K562 (cell line): ENCODE measurements around the gene UCKL1. TPM values are rescaled to one million over a fixed set of nuclear protein-coding genes. Genes with fewer than 3 reads are reported as not detected.

ENCODE experiments used
- HEY1 ChIP-seq: fragments of 250-450 bp; sonication (Bioruptor Pico); IDR thresholded peaks from 2 replicates; pipeline ENCODE4 v1.5.0; 2020; ENCODE audit warnings: mild to moderate bottlenecking, moderate library complexity, borderline replicate concordance
- HNRNPUL1 ChIP-seq: fragments of 200-400 bp; formaldehyde crosslinking; IDR thresholded peaks from 2 replicates; pipeline ENCODE4 v1.6.1; 2017; ENCODE audit warnings: low read length
- KHSRP ChIP-seq: fragments of 450-650 bp; IDR thresholded peaks from 2 replicates; pipeline ENCODE4 v1.6.1; 2017
- POU5F1 ChIP-seq: fragments of 150-350 bp; IDR thresholded peaks from 2 replicates; pipeline ENCODE4 v1.6.1; 2014; ENCODE audit warnings: borderline replicate concordance, low read length, low read depth, mild to moderate bottlenecking; ENCODE audit not compliant: partially characterized antibody
- STAT6 ChIP-seq: sonication (generic); formaldehyde crosslinking; IDR thresholded peaks from 2 replicates; pipeline ENCODE4 v1.8.1; 2023; ENCODE audit warnings: mild to moderate bottlenecking, missing genetic modification reagents
- polyA plus RNA-seq, 8 experiments: library from polyadenylated mRNA; depleted of rRNA in 4 of 8; stranded (reverse) in 5 of 8; unstranded in 3 of 8; fragments of >200 nt; fragmentation: Nextera tagmentation in 2 of 8; fragmentation: Illumina TruSeq in 1 of 8; extraction: Ambion mirVana in 2 of 8; extraction: Trizol in 1 of 8; gene quantifications; 2 replicates each; pipeline versions ENCODE4 v1.2.1 to v1.2.3, GENCODE V29; 2011 to 2014; ENCODE audit warnings: inconsistent platforms in 1 of 8, missing spikeins in 1 of 8
- total RNA-seq, 7 experiments: library from RNA; depleted of rRNA in 6 of 7; stranded (reverse); fragments of >200 nt in 6 of 7; fragmentation: Illumina TruSeq in 2 of 7; extraction: Trizol in 2 of 7; gene quantifications; 2 replicates each; pipeline versions ENCODE4 v1.2.1 to v1.2.3, GENCODE V29; 2011 to 2021; ENCODE audit warnings: low replicate concordance in 1 of 7
- TF ChIP-seq, protein P1 (sequence below): fragments of 450-650 bp; IDR thresholded peaks from 2 replicates; pipeline ENCODE4 v1.6.1; 2016; ENCODE audit warnings: borderline replicate concordance
- TF ChIP-seq, protein P2 (sequence below): fragments of 250-450 bp; sonication (Bioruptor Pico); IDR thresholded peaks from 2 replicates; pipeline ENCODE4 v1.4.0; 2020; ENCODE audit warnings: mild to moderate bottlenecking, moderate library complexity, borderline replicate concordance
- TF ChIP-seq, protein P3 (sequence below): sonication (generic); formaldehyde crosslinking; IDR thresholded peaks from 2 replicates; pipeline ENCODE4 v1.4.0; 2020; ENCODE audit warnings: mild to moderate bottlenecking, missing genetic modification reagents
- TF ChIP-seq, protein P4 (sequence below), 3 experiments: fragments of 200-800 bp in 1 of 3; fragments of 250-450 bp in 1 of 3; fragments of 450-650 bp in 1 of 3; sonication (Bioruptor Pico) in 1 of 3; sonication (Bioruptor generic) in 1 of 3; formaldehyde crosslinking in 1 of 3; IDR thresholded peaks; 2 replicates each; pipeline versions ENCODE4 v1.6.1 to v1.8.0; 2016 to 2022; ENCODE audit warnings: mild to moderate bottlenecking in 2 of 3, missing genetic modification characterization in 2 of 3, missing compliant biosample characterization in 1 of 3, moderate library complexity in 1 of 3

Gene UCKL1
- total and polyA plus RNA-seq, 9 of the 15 experiments (the other 6 are each of a cell fraction or from before 2014, with no cell fraction given): 3.1 to 52.8 (median 24.2) TPM

- TF ChIP-seq, protein P1, sequence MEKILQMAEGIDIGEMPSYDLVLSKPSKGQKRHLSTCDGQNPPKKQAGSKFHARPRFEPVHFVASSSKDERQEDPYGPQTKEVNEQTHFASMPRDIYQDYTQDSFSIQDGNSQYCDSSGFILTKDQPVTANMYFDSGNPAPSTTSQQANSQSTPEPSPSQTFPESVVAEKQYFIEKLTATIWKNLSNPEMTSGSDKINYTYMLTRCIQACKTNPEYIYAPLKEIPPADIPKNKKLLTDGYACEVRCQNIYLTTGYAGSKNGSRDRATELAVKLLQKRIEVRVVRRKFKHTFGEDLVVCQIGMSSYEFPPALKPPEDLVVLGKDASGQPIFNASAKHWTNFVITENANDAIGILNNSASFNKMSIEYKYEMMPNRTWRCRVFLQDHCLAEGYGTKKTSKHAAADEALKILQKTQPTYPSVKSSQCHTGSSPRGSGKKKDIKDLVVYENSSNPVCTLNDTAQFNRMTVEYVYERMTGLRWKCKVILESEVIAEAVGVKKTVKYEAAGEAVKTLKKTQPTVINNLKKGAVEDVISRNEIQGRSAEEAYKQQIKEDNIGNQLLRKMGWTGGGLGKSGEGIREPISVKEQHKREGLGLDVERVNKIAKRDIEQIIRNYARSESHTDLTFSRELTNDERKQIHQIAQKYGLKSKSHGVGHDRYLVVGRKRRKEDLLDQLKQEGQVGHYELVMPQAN: peak; percentile 47; the same call in 1 of the 2 replicates
- TF ChIP-seq POU5F1 (peak; percentile 82), STAT6 (CRISPR knock-in tag) (no peak), HEY1 (no peak), HNRNPUL1 (no peak), KHSRP (no peak)
- TF ChIP-seq, protein P2, sequence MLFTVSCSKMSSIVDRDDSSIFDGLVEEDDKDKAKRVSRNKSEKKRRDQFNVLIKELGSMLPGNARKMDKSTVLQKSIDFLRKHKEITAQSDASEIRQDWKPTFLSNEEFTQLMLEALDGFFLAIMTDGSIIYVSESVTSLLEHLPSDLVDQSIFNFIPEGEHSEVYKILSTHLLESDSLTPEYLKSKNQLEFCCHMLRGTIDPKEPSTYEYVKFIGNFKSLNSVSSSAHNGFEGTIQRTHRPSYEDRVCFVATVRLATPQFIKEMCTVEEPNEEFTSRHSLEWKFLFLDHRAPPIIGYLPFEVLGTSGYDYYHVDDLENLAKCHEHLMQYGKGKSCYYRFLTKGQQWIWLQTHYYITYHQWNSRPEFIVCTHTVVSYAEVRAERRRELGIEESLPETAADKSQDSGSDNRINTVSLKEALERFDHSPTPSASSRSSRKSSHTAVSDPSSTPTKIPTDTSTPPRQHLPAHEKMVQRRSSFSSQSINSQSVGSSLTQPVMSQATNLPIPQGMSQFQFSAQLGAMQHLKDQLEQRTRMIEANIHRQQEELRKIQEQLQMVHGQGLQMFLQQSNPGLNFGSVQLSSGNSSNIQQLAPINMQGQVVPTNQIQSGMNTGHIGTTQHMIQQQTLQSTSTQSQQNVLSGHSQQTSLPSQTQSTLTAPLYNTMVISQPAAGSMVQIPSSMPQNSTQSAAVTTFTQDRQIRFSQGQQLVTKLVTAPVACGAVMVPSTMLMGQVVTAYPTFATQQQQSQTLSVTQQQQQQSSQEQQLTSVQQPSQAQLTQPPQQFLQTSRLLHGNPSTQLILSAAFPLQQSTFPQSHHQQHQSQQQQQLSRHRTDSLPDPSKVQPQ (CRISPR knock-in tag): 0 out of 2 replicates have a peak, but pooled peaks have one; percentile 21
- TF ChIP-seq, protein P3, sequence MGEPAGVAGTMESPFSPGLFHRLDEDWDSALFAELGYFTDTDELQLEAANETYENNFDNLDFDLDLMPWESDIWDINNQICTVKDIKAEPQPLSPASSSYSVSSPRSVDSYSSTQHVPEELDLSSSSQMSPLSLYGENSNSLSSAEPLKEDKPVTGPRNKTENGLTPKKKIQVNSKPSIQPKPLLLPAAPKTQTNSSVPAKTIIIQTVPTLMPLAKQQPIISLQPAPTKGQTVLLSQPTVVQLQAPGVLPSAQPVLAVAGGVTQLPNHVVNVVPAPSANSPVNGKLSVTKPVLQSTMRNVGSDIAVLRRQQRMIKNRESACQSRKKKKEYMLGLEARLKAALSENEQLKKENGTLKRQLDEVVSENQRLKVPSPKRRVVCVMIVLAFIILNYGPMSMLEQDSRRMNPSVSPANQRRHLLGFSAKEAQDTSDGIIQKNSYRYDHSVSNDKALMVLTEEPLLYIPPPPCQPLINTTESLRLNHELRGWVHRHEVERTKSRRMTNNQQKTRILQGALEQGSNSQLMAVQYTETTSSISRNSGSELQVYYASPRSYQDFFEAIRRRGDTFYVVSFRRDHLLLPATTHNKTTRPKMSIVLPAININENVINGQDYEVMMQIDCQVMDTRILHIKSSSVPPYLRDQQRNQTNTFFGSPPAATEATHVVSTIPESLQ (CRISPR knock-in tag): peak; percentile 48; the same call in 1 of the 2 replicates
- TF ChIP-seq, protein P4, sequence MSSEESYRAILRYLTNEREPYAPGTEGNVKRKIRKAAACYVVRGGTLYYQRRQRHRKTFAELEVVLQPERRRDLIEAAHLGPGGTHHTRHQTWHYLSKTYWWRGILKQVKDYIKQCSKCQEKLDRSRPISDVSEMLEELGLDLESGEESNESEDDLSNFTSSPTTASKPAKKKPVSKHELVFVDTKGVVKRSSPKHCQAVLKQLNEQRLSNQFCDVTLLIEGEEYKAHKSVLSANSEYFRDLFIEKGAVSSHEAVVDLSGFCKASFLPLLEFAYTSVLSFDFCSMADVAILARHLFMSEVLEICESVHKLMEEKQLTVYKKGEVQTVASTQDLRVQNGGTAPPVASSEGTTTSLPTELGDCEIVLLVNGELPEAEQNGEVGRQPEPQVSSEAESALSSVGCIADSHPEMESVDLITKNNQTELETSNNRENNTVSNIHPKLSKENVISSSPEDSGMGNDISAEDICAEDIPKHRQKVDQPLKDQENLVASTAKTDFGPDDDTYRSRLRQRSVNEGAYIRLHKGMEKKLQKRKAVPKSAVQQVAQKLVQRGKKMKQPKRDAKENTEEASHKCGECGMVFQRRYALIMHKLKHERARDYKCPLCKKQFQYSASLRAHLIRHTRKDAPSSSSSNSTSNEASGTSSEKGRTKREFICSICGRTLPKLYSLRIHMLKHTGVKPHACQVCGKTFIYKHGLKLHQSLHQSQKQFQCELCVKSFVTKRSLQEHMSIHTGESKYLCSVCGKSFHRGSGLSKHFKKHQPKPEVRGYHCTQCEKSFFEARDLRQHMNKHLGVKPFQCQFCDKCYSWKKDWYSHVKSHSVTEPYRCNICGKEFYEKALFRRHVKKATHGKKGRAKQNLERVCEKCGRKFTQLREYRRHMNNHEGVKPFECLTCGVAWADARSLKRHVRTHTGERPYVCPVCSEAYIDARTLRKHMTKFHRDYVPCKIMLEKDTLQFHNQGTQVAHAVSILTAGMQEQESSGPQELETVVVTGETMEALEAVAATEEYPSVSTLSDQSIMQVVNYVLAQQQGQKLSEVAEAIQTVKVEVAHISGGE (CRISPR knock-in tag; IDR thresholded peaks at IDR 0.05): peak in 2 of 3 experiments; percentile 50 to 89; a peak in 3 of 6 replicates
These were observed at the start of gene UCKL1 (continued) for GRCh38 chr20:63955827-63956663.
